ENCODE measurements around the gene C16orf82.

Gene C16orf82

DNA sequence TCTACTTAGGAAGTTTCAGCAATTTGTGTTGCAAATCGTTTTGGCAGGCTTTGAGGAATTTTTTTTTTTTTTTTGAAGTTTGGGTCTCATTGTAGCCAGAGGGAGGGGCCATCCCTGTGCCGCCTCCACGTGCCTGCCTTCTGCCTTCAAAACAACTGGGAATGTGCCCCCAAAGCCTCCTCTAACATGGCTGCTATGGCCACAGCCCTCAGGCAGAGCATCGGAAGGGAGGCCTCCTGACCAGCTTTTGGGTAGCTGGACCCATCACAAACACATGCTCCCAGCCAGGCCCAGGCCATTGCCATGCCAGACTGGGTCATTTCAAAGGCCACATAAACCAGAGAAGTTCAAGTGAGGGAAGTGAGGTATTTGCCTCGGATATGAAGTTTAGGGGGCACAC lies 21.5 kb downstream of the C16orf82 start:
- DNase-seq (ENCODE audit: low spot score): no peak
- Histone ChIP-seq H3K4me3 (no peak overlapping the region), H3K27ac (no peak overlapping the region)
- TF ChIP-seq, protein P1, sequence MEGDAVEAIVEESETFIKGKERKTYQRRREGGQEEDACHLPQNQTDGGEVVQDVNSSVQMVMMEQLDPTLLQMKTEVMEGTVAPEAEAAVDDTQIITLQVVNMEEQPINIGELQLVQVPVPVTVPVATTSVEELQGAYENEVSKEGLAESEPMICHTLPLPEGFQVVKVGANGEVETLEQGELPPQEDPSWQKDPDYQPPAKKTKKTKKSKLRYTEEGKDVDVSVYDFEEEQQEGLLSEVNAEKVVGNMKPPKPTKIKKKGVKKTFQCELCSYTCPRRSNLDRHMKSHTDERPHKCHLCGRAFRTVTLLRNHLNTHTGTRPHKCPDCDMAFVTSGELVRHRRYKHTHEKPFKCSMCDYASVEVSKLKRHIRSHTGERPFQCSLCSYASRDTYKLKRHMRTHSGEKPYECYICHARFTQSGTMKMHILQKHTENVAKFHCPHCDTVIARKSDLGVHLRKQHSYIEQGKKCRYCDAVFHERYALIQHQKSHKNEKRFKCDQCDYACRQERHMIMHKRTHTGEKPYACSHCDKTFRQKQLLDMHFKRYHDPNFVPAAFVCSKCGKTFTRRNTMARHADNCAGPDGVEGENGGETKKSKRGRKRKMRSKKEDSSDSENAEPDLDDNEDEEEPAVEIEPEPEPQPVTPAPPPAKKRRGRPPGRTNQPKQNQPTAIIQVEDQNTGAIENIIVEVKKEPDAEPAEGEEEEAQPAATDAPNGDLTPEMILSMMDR (IDR thresholded peaks at IDR 0.05): no peak

DNA sequence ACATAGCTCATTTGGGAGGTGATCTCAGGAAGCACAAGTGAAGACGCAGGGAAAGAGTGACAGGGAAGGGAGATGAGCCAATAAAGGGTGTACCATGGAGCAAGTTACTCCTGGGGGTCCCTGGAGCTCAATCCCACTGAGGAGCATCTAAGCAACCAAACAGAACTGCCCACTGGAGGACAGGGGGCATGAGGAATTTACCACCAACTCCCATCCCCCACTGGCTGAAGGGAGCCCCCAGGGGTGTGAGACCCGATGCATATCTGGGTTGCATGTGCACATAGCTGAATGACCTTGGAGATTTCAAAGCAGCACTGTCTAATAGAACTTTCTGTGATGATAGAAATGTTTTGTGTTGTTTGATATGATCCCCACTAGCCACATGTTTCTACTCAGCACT lies 29.6 kb downstream of the C16orf82 start:
- peak; percentile 66 for DNase-seq (ENCODE audit: low spot score)
- H3K4me3 ChIP-seq: no peak overlapping the region
- no peak overlapping the region for H3K27ac ChIP-seq
- TF ChIP-seq, protein P1 (IDR thresholded peaks at IDR 0.05): no peak

- peak; percentile 74 for DNase-seq (ENCODE audit: low spot score)
- no peak overlapping the region for H3K4me3 ChIP-seq
Observed at GRCh38 chr16:27097800-27098230, 31.1 kb downstream of the C16orf82 start.

GRCh38 chr16:27098366-27099049 lies 31.8 kb downstream of the C16orf82 start:
- DNase-seq (ENCODE audit: low spot score): peak; percentile 24
- TF ChIP-seq, protein P1 (IDR thresholded peaks at IDR 0.05): no peak
- Histone ChIP-seq H3K4me3 (no peak overlapping the region), H3K27ac (peak overlapping the region in 1 of 2 donors; percentile 16)

More at GRCh38 chr16:27097800-27098230, 31.1 kb downstream of the C16orf82 start:
- TF ChIP-seq, protein P1 (IDR thresholded peaks at IDR 0.05): no peak
- H3K27ac ChIP-seq: peak overlapping the region in 1 of 2 donors; percentile 68

DNA sequence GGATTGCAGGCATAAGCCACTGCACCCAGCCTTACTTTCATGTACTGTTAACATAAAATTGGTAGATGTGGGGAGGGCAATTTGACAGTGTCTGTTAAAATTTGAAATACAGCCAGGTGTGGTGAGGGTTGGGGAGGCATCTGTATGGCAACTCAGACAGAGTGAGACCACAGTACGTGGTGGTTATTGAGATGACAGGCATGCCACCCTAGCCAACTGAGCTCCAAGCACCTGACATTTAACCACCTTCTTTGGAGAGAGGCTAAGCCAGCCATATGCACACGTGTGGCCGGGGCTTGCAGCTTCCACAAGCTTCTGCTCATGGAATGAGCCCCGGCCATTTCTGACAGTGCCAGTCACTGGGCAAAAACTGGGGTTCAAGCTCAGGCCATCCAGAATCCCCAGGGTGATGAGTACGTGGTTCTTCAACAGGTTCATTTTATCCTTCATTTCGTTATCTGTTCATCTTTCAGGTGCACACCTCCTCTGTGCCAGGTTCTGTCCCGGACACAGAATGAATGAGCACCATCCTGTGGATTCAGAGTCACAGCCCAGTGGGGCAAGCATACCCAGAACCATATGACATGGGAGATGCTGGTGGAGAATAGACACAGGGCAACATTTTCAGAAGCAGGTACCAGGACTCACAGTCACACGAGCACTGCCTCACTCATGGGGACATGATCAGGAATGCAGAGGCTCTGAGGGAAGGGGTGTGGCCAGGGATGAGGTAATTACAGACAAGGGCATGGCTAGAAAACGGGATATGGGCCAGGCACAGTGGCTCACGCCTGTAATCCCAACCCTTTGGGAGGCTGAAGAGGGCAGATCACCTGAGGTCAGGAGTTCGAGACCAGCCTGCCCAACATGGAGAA lies 36.2 kb downstream of the C16orf82 start:
- TF ChIP-seq, protein P1 (IDR thresholded peaks at IDR 0.05): no peak
- H3K4me3 ChIP-seq: no peak overlapping the region
- H3K27ac ChIP-seq: no peak overlapping the region
- peak; percentile 52 for DNase-seq (ENCODE audit: low spot score)

DNA sequence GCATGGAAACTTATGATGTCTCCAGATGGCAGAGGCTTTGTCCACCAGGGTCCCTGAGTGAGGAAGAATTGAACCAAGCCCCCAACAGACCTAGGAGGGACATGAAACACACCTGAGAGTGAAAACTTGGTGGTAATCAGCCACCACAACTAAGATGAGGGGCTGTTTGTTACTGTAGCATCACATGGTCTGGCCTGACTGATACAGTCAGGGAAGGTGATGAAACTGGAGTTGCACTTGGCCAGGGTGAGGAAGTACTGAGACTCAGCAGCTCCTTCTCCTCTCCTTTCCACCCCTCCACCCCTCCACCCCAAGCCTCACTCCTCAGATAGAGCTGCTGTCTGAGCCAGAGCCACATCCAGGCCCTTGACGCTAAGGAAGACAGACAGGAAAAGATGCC lies 37.2 kb downstream of the C16orf82 start:
- peak; percentile 55 for DNase-seq (ENCODE audit: low spot score)
- H3K4me3 ChIP-seq: no peak overlapping the region
- TF ChIP-seq, protein P1 (IDR thresholded peaks at IDR 0.05): no peak
- no peak overlapping the region for H3K27ac ChIP-seq

Data from coronary artery (tissue), 2 donors.